Loucy (cell line): ENCODE results near the gene PXMP4.
"Not testable (repeated sequence)": the region's sequence is repeated elsewhere in the genome, so short reads cannot be mapped to it uniquely, and the experiment has no call there.

ENCODE experiments used
- H2AFZ ChIP-seq: fragments of 200-600 bp; sonication (generic); 2 replicates; pipeline ENCODE4 v1.6.0; 2016; ENCODE audit warnings: antibody characterized with exemption, mild to moderate bottlenecking, low read length, moderate library complexity
- H3F3A ChIP-seq: fragments of 200-600 bp; 2 replicates; pipeline ENCODE4 v1.6.0; 2016; ENCODE audit warnings: antibody characterized with exemption, low read depth, mild to moderate bottlenecking
- H3K27me3 ChIP-seq: fragments of 200-600 bp; sonication (generic); 2 replicates; pipeline ENCODE4 v1.6.1; 2014; ENCODE audit warnings: low read length, mild to moderate bottlenecking; ENCODE audit not compliant: insufficient read depth, poor library complexity, severe bottlenecking
- H3K36me3 ChIP-seq: fragments of 200-600 bp; sonication (generic); 2 replicates; pipeline ENCODE4 v1.6.1; 2016; ENCODE audit warnings: low read length; ENCODE audit not compliant: insufficient read depth
- H3K4me1 ChIP-seq: fragments of 200-600 bp; sonication (generic); 2 replicates; pipeline ENCODE4 v1.5.1; 2014; ENCODE audit warnings: low read length, mild to moderate bottlenecking; ENCODE audit not compliant: insufficient read depth, poor library complexity, severe bottlenecking
- H3K4me2 ChIP-seq: fragments of 200-600 bp; sonication (generic); 2 replicates; pipeline ENCODE4 v1.6.0; 2014; ENCODE audit warnings: antibody characterized with exemption, low read length, low read depth, mild to moderate bottlenecking; ENCODE audit not compliant: poor library complexity, severe bottlenecking
- H3K4me3 ChIP-seq: fragments of 200-600 bp; sonication (generic); 2 replicates; pipeline ENCODE4 v1.5.1; 2014; ENCODE audit warnings: low read length, mild to moderate bottlenecking, mixed read lengths; ENCODE audit not compliant: poor library complexity, severe bottlenecking
- H3K79me2 ChIP-seq: fragments of 200-600 bp; sonication (generic); 2 replicates; pipeline ENCODE4 v1.6.1; 2014; ENCODE audit warnings: low read length; ENCODE audit not compliant: insufficient read depth
- H3K9ac ChIP-seq: fragments of 200-600 bp; sonication (generic); 2 replicates; pipeline ENCODE4 v1.6.0; 2014; ENCODE audit warnings: mild to moderate bottlenecking, low read depth, low read length, moderate library complexity; ENCODE audit not compliant: poor library complexity, severe bottlenecking
- H3K9me2 ChIP-seq: fragments of 200-600 bp; sonication (generic); replicated peaks from 2 replicates; pipeline ENCODE4 v1.6.1; 2016; ENCODE audit warnings: low read depth, low read length, mixed read lengths
- H3K9me3 ChIP-seq: fragments of 200-600 bp; sonication (generic); 2 replicates; pipeline ENCODE4 v1.6.1; 2014; ENCODE audit warnings: mild to moderate bottlenecking, antibody characterized with exemption, low read length, low read depth; ENCODE audit not compliant: insufficient read depth
- H4K20me1 ChIP-seq: fragments of 200-600 bp; sonication (generic); 2 replicates; pipeline ENCODE4 v1.6.0; 2014; ENCODE audit warnings: antibody characterized with exemption, low read length, mild to moderate bottlenecking; ENCODE audit not compliant: insufficient read depth, poor library complexity, severe bottlenecking
- CTCF ChIP-seq: fragments of 200-600 bp; sonication (generic); conservative IDR thresholded peaks from 2 replicates; pipeline ENCODE4 v1.5.1; 2014; ENCODE audit warnings: mild to moderate bottlenecking, antibody characterized with exemption, low read length
- EZH2phosphoT487 ChIP-seq: fragments of 200-600 bp; IDR thresholded peaks from 2 replicates; pipeline ENCODE4 v1.6.1; 2018; ENCODE audit warnings: antibody characterized with exemption, mild to moderate bottlenecking, moderate library complexity, borderline replicate concordance

PXMP4 gene

GRCh38 chr20:33761698-33762250, 41.7 kb upstream of the PXMP4 start:
- Histone ChIP-seq H2AFZ (no peak overlapping the region), H3K27me3 (no peaks in the 10 kb centered on the region), H3K9me3 (no peaks in the 10 kb centered on the region), H3K4me3 (no peak overlapping the region), H3K9me2 (no peaks in the 10 kb centered on the region), H3K4me1 (no peaks in the 10 kb centered on the region), H3K79me2 (no peaks in the 10 kb centered on the region), H3F3A (no peaks in the 10 kb centered on the region), H3K9ac (no peak overlapping the region), H3K36me3 (peaks cover 3% of the 10 kb centered on the region; the same call in 1 of the 2 replicates), H3K4me2 (no peak overlapping the region), H4K20me1 (no peaks in the 10 kb centered on the region)
- TF ChIP-seq CTCF (no peak), EZH2phosphoT487 (no peak)

GRCh38 chr20:33757458-33757857, 37.3 kb upstream of the PXMP4 start:
- H3K9me3 ChIP-seq = no peaks in the 10 kb centered on the region
- H3F3A ChIP-seq = no peaks in the 10 kb centered on the region
- H3K27me3 ChIP-seq = no peaks in the 10 kb centered on the region
- no peaks in the 10 kb centered on the region for H3K79me2 ChIP-seq
- peaks cover 6% of the 10 kb centered on the region for H3K4me1 ChIP-seq
- H3K9me2 ChIP-seq = no peaks in the 10 kb centered on the region
- no peak overlapping the region for H3K9ac ChIP-seq
- H2AFZ ChIP-seq = no peak overlapping the region
- no peaks in the 10 kb centered on the region for H4K20me1 ChIP-seq
- H3K4me3 ChIP-seq = no peak overlapping the region
- TF ChIP-seq CTCF (no peak), EZH2phosphoT487 (no peak)
- H3K4me2 ChIP-seq = no peak overlapping the region
- peaks cover 3% of the 10 kb centered on the region for H3K36me3 ChIP-seq

- Histone ChIP-seq H2AFZ (no peak overlapping the region), H3K9me3 (no peaks in the 10 kb centered on the region), H3K79me2 (no peaks in the 10 kb centered on the region), H3K27me3 (no peaks in the 10 kb centered on the region), H3K36me3 (peaks cover 3% of the 10 kb centered on the region), H3K4me2 (no peak overlapping the region), H3K4me1 (peaks cover 6% of the 10 kb centered on the region), H3K4me3 (no peak overlapping the region), H3K9me2 (no peaks in the 10 kb centered on the region), H4K20me1 (no peaks in the 10 kb centered on the region), H3F3A (no peaks in the 10 kb centered on the region), H3K9ac (no peak overlapping the region)
- TF ChIP-seq CTCF (no peak), EZH2phosphoT487 (no peak)
Measured at GRCh38 chr20:33757046-33757445, 36.9 kb upstream of the PXMP4 start.

GRCh38 chr20:33755936-33756490, 35.9 kb upstream of the PXMP4 start:
- not testable (repeated sequence) for H3K27me3 ChIP-seq, H3K4me1 ChIP-seq, H3K9me2 ChIP-seq, H3K79me2 ChIP-seq, H3K36me3 ChIP-seq, H3K9me3 ChIP-seq, H4K20me1 ChIP-seq, H3F3A ChIP-seq, H3K4me3 ChIP-seq
- Histone ChIP-seq H2AFZ (peak overlapping the region; percentile 75), H3K9ac (peak overlapping the region; percentile 31), H3K4me2 (peak overlapping the region; percentile 38)
